Neural crest cell (in vitro differentiated cells): ENCODE results near the gene TPD52L1. TPM values are rescaled to one million over a fixed set of nuclear protein-coding genes. Genes with fewer than 3 reads are reported as not detected.
"Not testable (repeated sequence)": the region's sequence is repeated elsewhere in the genome, so short reads cannot be mapped to it uniquely, and the experiment has no call there.

Source experiments
- DNase-seq: peaks from one replicate; pipeline ENCODE4 v3.0.0; 2021; ENCODE audit warnings: low read depth, mixed read lengths, low spot score
- H3K27ac Mint-ChIP-seq: one replicate; pipeline ENCODE4 v1.8.0; 2021; ENCODE audit warnings: mild to moderate bottlenecking, mixed read lengths; ENCODE audit not compliant: unreplicated experiment
- H3K27me3 Mint-ChIP-seq: 2 replicates; pipeline ENCODE4 v1.8.0; 2021; ENCODE audit warnings: low read depth, mild to moderate bottlenecking, mixed read lengths
- H3K36me3 Mint-ChIP-seq: 2 replicates; pipeline ENCODE4 v1.8.0; 2021; ENCODE audit warnings: low read depth, mild to moderate bottlenecking, mixed read lengths
- H3K4me1 Mint-ChIP-seq: 2 replicates; pipeline ENCODE4 v1.8.0; 2021; ENCODE audit warnings: mixed read lengths
- H3K4me3 Mint-ChIP-seq: one replicate; pipeline ENCODE4 v1.8.0; 2021; ENCODE audit warnings: mild to moderate bottlenecking, mixed read lengths
- H3K9me3 Mint-ChIP-seq: 2 replicates; pipeline ENCODE4 v1.8.0; 2021; ENCODE audit warnings: mixed read lengths
- total RNA-seq: library from RNA; stranded (reverse); gene quantifications from 2 replicates; pipeline ENCODE4 v1.2.1, GENCODE V29; 2021
- TF ChIP-seq, protein P1 (sequence below): fragments of 200-600 bp; sonication (generic); conservative IDR thresholded peaks from 2 replicates; pipeline ENCODE4 v1.5.0; 2021; ENCODE audit warnings: antibody characterized with exemption, mild to moderate bottlenecking

Gene TPD52L1
- total RNA-seq, 1 donor from 2014 or later = 2.9 TPM

DNA sequence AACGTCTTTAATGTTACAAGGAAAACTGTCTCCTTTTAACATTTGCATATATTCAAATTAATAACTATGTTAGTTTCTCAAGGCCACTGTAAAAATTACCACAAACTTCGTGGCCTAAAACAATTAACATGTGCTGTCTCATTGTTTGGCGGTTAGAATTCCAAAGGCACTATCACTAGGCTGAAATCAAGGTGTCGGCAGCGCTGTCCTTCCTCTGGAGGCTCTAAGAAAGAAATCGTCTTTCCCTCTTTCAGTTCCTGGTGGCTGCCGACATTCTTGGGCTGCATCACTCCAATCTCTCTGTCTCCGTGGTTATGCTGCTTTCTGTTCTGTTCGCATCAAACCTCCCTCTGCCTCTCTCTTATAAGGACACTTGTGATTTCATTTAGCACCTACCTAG, 4.2 kb downstream of the TPD52L1 start:
- TF ChIP-seq, protein P1, sequence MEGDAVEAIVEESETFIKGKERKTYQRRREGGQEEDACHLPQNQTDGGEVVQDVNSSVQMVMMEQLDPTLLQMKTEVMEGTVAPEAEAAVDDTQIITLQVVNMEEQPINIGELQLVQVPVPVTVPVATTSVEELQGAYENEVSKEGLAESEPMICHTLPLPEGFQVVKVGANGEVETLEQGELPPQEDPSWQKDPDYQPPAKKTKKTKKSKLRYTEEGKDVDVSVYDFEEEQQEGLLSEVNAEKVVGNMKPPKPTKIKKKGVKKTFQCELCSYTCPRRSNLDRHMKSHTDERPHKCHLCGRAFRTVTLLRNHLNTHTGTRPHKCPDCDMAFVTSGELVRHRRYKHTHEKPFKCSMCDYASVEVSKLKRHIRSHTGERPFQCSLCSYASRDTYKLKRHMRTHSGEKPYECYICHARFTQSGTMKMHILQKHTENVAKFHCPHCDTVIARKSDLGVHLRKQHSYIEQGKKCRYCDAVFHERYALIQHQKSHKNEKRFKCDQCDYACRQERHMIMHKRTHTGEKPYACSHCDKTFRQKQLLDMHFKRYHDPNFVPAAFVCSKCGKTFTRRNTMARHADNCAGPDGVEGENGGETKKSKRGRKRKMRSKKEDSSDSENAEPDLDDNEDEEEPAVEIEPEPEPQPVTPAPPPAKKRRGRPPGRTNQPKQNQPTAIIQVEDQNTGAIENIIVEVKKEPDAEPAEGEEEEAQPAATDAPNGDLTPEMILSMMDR = no peak
- no peak for DNase-seq
- Mint-ChIP-seq H3K4me1 (peaks cover 4% of the 10 kb centered on the region), H3K4me3 (no peak overlapping the region), H3K27ac (no peak overlapping the region), H3K27me3 (peaks cover 37% of the 10 kb centered on the region), H3K36me3 (no peaks in the 10 kb centered on the region), H3K9me3 (no peaks in the 10 kb centered on the region)

DNA sequence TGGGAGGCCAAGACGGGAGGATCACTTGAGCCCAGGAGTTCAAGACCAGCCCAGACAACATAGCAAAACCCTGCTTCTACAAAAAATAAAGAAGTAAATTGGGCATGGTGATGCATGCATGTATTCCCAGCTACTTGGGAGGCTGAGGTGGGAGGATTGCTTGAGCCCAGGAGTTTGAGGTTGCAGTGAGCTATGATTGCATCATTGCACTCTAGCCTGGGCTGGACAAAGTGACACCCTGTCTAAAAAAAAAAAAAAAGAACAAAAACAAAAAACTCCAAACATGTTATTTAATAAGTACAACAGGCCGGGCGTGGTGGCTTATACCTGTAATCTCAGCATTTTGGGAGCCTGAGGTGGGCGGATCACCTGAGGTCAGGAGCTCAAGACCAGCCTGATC, 9.8 kb downstream of the TPD52L1 start:
- H3K36me3 Mint-ChIP-seq, H3K9me3 Mint-ChIP-seq, H3K4me3 Mint-ChIP-seq, DNase-seq, H3K27ac Mint-ChIP-seq, H3K4me1 Mint-ChIP-seq, H3K27me3 Mint-ChIP-seq: not testable (repeated sequence)

DNA sequence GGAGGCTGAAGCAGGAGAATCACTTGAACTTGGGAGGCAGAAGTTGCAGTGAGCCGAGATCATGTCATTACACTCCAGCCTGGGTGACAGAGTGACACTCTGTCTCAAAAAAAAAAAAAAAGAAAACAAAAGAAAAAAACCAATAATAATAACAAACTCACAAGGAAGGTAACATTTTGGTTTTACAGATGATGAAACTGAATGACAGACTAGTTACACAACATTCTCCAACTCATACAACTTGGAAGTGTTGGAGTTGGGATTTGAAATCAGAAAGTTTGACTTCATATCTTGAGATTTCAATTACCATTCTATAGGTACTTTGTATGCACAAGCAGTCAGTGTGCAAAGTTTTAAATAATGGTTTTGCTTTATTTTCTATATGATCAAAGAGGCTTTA, 10.2 kb downstream of the TPD52L1 start:
- no peaks in the 10 kb centered on the region for H3K36me3 Mint-ChIP-seq
- H3K4me3 Mint-ChIP-seq = no peak overlapping the region

DNA sequence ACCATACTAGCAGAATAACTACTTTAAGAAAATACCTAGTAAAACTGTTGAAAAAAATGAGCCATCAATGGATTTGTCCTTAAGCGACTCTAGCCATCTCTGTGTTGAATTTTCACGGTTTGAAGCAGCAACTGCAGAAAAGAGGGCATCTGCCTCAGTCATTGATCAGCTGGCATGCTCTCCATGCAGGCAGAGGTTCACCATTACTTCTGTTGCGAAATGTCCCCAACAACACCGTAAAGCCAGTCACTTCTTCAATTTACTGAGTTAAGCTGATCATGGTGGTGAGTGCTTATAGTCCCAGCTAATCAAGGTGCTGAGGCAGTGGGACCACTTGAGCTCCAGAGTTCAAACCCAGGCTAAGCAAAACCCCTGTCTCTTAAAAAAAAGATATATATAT, 11.1 kb downstream of the TPD52L1 start:
- no peak overlapping the region for H3K27ac Mint-ChIP-seq
- TF ChIP-seq, protein P1 = no peak
- H3K9me3 Mint-ChIP-seq = peaks cover 4% of the 10 kb centered on the region
- no peaks in the 10 kb centered on the region for H3K27me3 Mint-ChIP-seq
- no peak for DNase-seq
- no peaks in the 10 kb centered on the region for H3K4me1 Mint-ChIP-seq
- no peak overlapping the region for H3K4me3 Mint-ChIP-seq
- no peaks in the 10 kb centered on the region for H3K36me3 Mint-ChIP-seq

More for the DNA sequence above, 10.2 kb downstream of the TPD52L1 start:
- no peak overlapping the region for H3K27ac Mint-ChIP-seq
- H3K4me1 Mint-ChIP-seq = no peaks in the 10 kb centered on the region
- no peak for DNase-seq
- TF ChIP-seq, protein P1 = no peak
- H3K27me3 Mint-ChIP-seq = peaks cover 2% of the 10 kb centered on the region
- no peaks in the 10 kb centered on the region for H3K9me3 Mint-ChIP-seq

DNA sequence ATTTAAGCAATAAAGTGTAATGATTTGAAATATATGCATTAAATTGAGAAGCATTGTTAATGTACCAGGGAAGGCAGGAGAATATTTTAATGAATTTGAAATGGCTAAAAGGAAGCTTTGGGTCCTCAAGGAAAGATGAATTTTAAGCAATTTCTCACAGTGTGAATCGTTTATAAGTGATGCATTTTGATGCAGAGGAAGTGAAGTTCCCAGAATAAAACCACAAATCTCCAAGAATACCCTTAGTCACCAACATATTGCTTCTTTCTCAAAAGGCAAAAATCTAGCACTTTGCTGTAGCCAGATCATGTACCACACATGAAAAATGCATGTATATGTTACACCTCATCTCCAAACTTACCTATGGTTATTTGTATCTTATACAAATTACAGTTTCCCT, 11.7 kb downstream of the TPD52L1 start:
- H3K4me3 Mint-ChIP-seq = no peak overlapping the region
- DNase-seq = no peak
- no peaks in the 10 kb centered on the region for H3K4me1 Mint-ChIP-seq
- H3K27ac Mint-ChIP-seq = no peak overlapping the region
- H3K9me3 Mint-ChIP-seq = peaks cover 4% of the 10 kb centered on the region
- H3K27me3 Mint-ChIP-seq = no peaks in the 10 kb centered on the region
- no peaks in the 10 kb centered on the region for H3K36me3 Mint-ChIP-seq
- TF ChIP-seq, protein P1 = no peak

DNA sequence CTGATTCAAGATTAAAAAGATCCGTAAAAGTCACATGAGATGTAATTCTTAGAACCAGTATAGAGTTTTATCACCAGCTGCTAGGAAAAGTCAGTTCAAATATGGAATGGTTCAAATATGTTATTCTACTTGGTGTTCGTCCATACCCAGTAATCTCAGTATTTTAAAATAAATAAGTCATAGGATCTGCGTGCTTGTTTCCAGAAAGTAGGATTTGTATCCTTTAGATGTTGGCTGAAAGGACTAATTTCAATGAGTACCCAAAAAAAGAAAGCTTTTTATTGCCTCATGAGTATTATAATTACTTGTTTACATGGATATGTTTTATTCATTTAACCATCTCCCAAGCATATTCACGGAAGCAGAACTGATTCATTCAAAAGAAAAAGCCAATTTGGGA, 12.2 kb downstream of the TPD52L1 start:
- Mint-ChIP-seq H3K27me3 (no peaks in the 10 kb centered on the region), H3K36me3 (no peaks in the 10 kb centered on the region), H3K27ac (no peak overlapping the region), H3K9me3 (peaks cover 4% of the 10 kb centered on the region), H3K4me3 (no peak overlapping the region), H3K4me1 (no peaks in the 10 kb centered on the region)
- TF ChIP-seq, protein P1 = no peak
- DNase-seq = no peak
